Fibroblast of the aortic adventitia (primary cell): Measurements from ENCODE around the gene EIF2D. TPM values are rescaled to one million over a fixed set of nuclear protein-coding genes. Genes with fewer than 3 reads are reported as not detected.
A peak's percentile ranks its signal among the peaks of the same experiment; 100 is the strongest.
"Not testable (repeated sequence)": the region's sequence is repeated elsewhere in the genome, so short reads cannot be mapped to it uniquely, and the experiment has no call there.

Source experiments
- DNase-seq: peaks from one replicate; pipeline ENCODE4 v3.0.0-alpha.2; 2010; ENCODE audit warnings: low read depth
- H3K4me3 ChIP-seq: 2 replicates; pipeline ENCODE4 v1.5.1; 2011; ENCODE audit warnings: low read depth, mild to moderate bottlenecking, control low read depth, low read length, moderate library complexity
- CTCF ChIP-seq: IDR thresholded peaks from 2 replicates; pipeline ENCODE4 v1.5.1; 2011; ENCODE audit warnings: mild to moderate bottlenecking, low read length, control low read depth, inconsistent platforms; ENCODE audit not compliant: insufficient read depth
- total RNA-seq: library from RNA; depleted of rRNA; stranded (reverse); fragments of >200 nt; gene quantifications from 2 replicates; pipeline ENCODE4 v1.2.3, GENCODE V29; 2012; ENCODE audit warnings: low replicate concordance

Gene EIF2D
- total RNA-seq, 1 donor = 42.5 TPM

- no peak for DNase-seq
These were observed 37.1 kb upstream of the EIF2D start for GRCh38 chr1:206649261-206649921.

GRCh38 chr1:206647224-206647623 is 35.0 kb upstream of the EIF2D start:
- no peak for DNase-seq
- H3K4me3 ChIP-seq = no peak overlapping the region
- TF ChIP-seq CTCF = no peak

More at GRCh38 chr1:206649261-206649921, 37.1 kb upstream of the EIF2D start:
- no peak for TF ChIP-seq CTCF
- no peak overlapping the region for H3K4me3 ChIP-seq

- no peak overlapping the region for H3K4me3 ChIP-seq
- no peak for DNase-seq
- TF ChIP-seq CTCF = no peak
These were observed 34.2 kb upstream of the EIF2D start for GRCh38 chr1:206646504-206646903.

GRCh38 chr1:206643118-206643698 is 30.9 kb upstream of the EIF2D start:
- no peak for TF ChIP-seq CTCF
- DNase-seq = no peak
- H3K4me3 ChIP-seq = no peak overlapping the region

GRCh38 chr1:206642074-206642473 is 29.8 kb upstream of the EIF2D start:
- H3K4me3 ChIP-seq, DNase-seq: not testable (repeated sequence)

GRCh38 chr1:206637605-206638004 is 25.3 kb upstream of the EIF2D start:
- DNase-seq = no peak
- H3K4me3 ChIP-seq = peak overlapping the region; percentile 4
- no peak for TF ChIP-seq CTCF

- peak; percentile 30 for DNase-seq
- no peak for TF ChIP-seq CTCF
- H3K4me3 ChIP-seq = peak overlapping the region; percentile 85
These were observed 24.4 kb upstream of the EIF2D start for GRCh38 chr1:206636671-206637070.
